Activated T-cell treated with anti-CD3 and anti-CD28 coated beads, Interleukin-2, amount 50 U/mL, for 48 hours (primary cell): Measurements from ENCODE around the gene CEP128.

Experiments used
- DNase-seq, 2 experiments: peaks; one replicate each; pipeline ENCODE4 v3.0.0-alpha.2; 2020

CEP128 gene

GRCh38 chr14:80464531-80465149, 476.9 kb downstream of the CEP128 start:
- DNase-seq, result no peak

DNA sequence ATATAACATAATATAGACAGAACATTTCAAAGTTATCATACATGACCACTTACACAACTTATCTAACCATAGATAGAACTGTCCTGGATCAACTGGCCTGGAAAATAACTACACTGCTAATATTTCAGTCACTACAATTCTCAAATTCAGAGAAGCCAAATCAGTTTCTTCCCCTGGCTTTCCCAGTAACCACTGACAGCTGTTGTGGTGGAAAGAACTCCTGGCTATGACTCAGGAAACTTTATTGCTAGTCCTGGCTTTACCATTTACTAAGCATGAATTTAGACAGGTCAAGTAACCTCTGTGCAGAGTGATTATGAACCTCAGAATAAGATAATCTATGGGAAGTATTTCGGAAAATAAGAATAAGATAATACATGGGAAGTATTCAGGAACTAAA, 485.3 kb downstream of the CEP128 start:
- DNase-seq, result no peak

DNA sequence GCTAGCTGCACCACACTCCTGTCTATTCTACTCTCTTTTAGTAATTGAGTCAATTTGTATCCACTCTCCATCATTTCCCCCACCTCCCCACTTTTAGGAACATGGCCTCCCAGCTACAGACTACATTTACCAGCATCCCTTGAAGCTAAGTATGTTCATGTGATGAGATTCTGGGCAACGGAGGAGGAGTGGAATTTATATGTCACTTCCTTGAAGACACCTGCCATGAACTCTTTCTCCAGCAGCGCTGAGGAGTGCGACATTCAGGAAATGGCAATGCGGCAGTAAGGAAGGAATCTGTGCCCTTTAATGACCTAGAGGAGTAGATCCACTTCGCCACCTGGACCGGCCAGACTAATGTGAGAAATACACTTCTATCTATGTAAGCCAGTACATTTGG, 486.5 kb downstream of the CEP128 start:
- no peak for DNase-seq

DNA sequence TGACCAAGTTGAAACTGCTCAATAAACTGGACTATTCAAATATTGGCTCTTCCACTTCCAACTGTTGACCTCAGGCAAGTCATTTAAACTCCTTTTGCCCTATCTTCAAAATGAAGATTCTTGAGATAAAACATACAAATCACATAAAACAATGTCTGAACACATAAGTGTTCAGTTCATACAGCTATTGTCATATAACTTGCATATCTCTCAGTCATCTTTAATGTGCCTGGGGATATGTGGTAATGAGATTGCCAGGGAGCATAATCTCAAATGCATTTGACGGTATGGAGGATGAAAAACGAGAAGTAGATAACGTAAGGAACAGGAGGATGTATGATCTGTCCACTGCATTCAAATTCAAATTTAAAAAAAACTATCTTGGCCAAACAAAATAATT, 493.3 kb downstream of the CEP128 start:
- no peak for DNase-seq

DNA sequence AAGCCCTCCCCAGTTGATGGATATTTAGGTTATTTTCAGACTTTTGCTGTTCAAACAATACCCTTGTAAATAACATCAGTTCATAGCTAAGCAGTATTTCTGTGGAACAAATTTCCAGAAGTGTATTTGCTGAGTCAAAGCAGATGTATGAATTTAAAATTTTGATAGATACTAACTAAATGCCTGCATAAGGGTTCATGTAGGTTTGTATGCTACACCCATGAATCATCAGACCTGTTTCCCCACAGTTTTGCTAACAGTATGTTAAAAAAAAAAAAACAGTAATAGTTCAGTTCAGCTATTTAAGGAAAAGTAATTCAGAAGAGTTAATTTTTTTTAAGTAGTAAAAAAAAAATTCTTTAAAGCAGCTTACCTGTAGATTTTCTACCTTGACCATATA, 494.1 kb downstream of the CEP128 start:
- no peak for DNase-seq
